LNCAP (cell line): Measurements from ENCODE around the gene UNC5C.

Experiments used
- TF ChIP-seq, protein P1 (sequence below): fragments of 450-650 bp; IDR thresholded peaks from 2 replicates; pipeline ENCODE4 v1.5.1; 2017; ENCODE audit warnings: mild to moderate bottlenecking

Gene UNC5C

GRCh38 chr4:95472534-95472933 is 76.2 kb downstream of the UNC5C start:
- TF ChIP-seq, protein P1, sequence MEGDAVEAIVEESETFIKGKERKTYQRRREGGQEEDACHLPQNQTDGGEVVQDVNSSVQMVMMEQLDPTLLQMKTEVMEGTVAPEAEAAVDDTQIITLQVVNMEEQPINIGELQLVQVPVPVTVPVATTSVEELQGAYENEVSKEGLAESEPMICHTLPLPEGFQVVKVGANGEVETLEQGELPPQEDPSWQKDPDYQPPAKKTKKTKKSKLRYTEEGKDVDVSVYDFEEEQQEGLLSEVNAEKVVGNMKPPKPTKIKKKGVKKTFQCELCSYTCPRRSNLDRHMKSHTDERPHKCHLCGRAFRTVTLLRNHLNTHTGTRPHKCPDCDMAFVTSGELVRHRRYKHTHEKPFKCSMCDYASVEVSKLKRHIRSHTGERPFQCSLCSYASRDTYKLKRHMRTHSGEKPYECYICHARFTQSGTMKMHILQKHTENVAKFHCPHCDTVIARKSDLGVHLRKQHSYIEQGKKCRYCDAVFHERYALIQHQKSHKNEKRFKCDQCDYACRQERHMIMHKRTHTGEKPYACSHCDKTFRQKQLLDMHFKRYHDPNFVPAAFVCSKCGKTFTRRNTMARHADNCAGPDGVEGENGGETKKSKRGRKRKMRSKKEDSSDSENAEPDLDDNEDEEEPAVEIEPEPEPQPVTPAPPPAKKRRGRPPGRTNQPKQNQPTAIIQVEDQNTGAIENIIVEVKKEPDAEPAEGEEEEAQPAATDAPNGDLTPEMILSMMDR, result no peak

GRCh38 chr4:95470622-95471021 is 78.2 kb downstream of the UNC5C start:
- TF ChIP-seq, protein P1, result no peak

GRCh38 chr4:95469617-95470016 is 79.2 kb downstream of the UNC5C start:
- TF ChIP-seq, protein P1, result no peak

GRCh38 chr4:95466791-95467190 is 82.0 kb downstream of the UNC5C start:
- TF ChIP-seq, protein P1, result no peak

GRCh38 chr4:95465010-95465409 is 83.8 kb downstream of the UNC5C start:
- TF ChIP-seq, protein P1, result no peak

- TF ChIP-seq, protein P1, result no peak
These were observed 85.9 kb downstream of the UNC5C start for GRCh38 chr4:95462921-95463320.

- TF ChIP-seq, protein P1, result no peak
These were observed 91.4 kb downstream of the UNC5C start for GRCh38 chr4:95457353-95457752.

DNA sequence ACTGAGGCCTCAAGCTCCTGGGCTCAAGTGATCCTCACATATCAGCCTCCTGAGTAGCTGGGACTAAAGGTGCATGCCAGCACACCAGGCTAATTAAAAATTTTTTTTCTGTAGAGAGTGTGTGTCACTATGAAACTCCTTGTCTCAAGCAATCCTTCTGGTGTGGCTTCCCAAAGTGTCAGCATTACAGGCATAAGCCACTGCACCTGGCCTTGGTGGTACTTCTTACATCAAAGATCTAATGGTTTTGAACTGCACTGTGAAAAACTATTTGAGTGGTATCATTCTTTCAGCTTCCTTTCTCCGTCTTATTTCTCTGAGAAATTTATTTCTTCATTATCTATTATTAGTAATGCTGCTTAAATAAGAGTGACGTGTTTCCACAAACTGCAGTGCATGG is 98.5 kb downstream of the UNC5C start:
- TF ChIP-seq, protein P1, result no peak
